Thoracic aorta (tissue), 2 donors: ENCODE data around the gene DAPP1. TPM values are rescaled to one million over a fixed set of nuclear protein-coding genes. Genes with fewer than 3 reads are reported as not detected.

Experiments used
- ATAC-seq: fragments of 150-250 bp; one replicate; pipeline ENCODE4 v1.8.0; 2017; ENCODE audit warnings: low read depth; ENCODE audit not compliant: insufficient number of reproducible peaks, low FRiP score
- DNase-seq: peaks from one replicate; pipeline ENCODE4 v3.0.0-alpha.2; 2020; ENCODE audit warnings: low spot score
- H3K27ac ChIP-seq, 2 donors: fragments of 200-600 bp; sonication (generic); 1 replicate in 1 of 2; 2 replicates in 1 of 2; pipeline ENCODE4 v1.5.1; 2016; ENCODE audit warnings: mild to moderate bottlenecking in 2 of 2, moderate library complexity in 2 of 2
- H3K27me3 ChIP-seq: fragments of 200-600 bp; sonication (generic); replicated peaks from 2 replicates; pipeline ENCODE4 v1.6.0; 2016; ENCODE audit warnings: mild to moderate bottlenecking; ENCODE audit not compliant: insufficient read depth
- H3K36me3 ChIP-seq: fragments of 200-600 bp; sonication (generic); one replicate; pipeline ENCODE4 v1.5.1; 2016
- H3K4me1 ChIP-seq, 2 donors: fragments of 200-600 bp; sonication (generic); 1 replicate in 1 of 2; 2 replicates in 1 of 2; pipeline versions ENCODE4 v1.5.1 to v1.6.0; 2016; ENCODE audit warnings: low read depth in 2 of 2, mild to moderate bottlenecking in 1 of 2; ENCODE audit not compliant: control insufficient read depth in 1 of 2
- H3K4me3 ChIP-seq: fragments of 200-600 bp; sonication (generic); 2 replicates; pipeline ENCODE4 v1.5.1; 2016; ENCODE audit warnings: mild to moderate bottlenecking
- H3K9me3 ChIP-seq: fragments of 200-600 bp; sonication (generic); 2 replicates; pipeline ENCODE4 v1.5.1; 2016
- CTCF ChIP-seq: fragments of 200-600 bp; sonication (generic); IDR thresholded peaks from one replicate; pipeline ENCODE4 v1.5.1; 2019; ENCODE audit warnings: antibody characterized with exemption
- total RNA-seq, 2 donors: library from RNA; depleted of rRNA; stranded (reverse); fragments of >200 nt; gene quantifications; one replicate each; pipeline versions ENCODE4 v1.1.0 to v1.2.3, GENCODE V29; 2016

The DAPP1 gene
- total RNA-seq, 2 donors from 2014 or later: 1.6 TPM

DNA sequence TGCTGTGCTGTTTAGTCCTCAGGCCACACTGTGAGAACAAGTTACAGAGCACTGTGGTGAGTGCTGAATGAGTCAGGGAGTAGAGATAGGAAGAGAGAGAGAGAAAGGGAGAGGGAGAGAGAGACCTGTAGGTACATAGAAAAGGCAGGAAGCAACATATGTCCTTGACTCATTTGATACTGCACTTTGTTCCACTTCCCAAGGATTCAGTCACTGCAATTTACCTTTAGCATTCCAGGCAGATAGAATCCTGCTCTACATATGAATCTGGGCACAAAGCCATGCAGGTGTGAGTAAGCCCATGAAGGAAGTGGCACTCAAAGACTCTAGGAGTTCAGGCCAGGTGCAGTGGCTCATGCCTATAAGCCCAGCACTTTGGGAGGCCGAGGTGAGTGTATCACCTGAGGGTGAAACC is 1.0 kb upstream of the DAPP1 start:
- Histone ChIP-seq H3K27ac (no peak overlapping the region), H3K4me3 (no peak overlapping the region), H3K9me3 (no peaks in the 10 kb centered on the region), H3K27me3 (no peaks in the 10 kb centered on the region), H3K4me1 (no peaks in the 10 kb centered on the region), H3K36me3 (no peaks in the 10 kb centered on the region)
- no peak for TF ChIP-seq CTCF
- ATAC-seq (no peak), DNase-seq (no peak)

DNA sequence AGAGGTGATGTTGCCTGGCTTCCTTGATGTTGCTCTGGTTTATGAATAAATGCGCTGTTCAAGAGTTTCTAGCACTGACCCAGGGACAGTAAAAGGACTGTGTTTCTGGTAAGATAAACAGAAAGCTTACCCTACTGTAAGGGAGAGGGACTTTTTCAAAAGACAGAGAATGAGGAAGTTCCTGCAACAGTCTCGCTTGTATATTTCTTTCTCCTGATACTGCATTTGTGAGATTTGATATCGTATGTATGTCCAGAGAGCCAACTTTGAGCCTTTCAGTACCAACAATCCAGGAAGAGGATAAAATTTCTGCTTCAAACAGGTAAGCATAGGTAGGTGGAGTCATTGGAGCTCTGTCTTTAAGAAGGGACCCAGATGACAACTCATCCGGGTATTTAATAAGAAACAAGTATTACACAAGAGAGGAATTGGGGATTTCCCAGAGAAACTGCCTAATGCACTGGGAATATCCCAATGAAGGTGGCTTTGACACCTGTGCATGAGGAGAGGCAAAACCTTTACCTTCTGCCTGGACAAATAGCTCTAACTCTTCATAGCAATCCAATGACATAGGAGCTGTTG is 773 bp downstream of the DAPP1 start:
- H3K4me1 ChIP-seq: no peaks in the 10 kb centered on the region
- no peaks in the 10 kb centered on the region for H3K9me3 ChIP-seq
- H3K4me3 ChIP-seq: peak overlapping the region; percentile 57
- ATAC-seq (no peak), DNase-seq (no peak)
- H3K27me3 ChIP-seq: no peaks in the 10 kb centered on the region
- no peak overlapping the region for H3K27ac ChIP-seq
- no peaks in the 10 kb centered on the region for H3K36me3 ChIP-seq
- TF ChIP-seq CTCF: no peak

DNA sequence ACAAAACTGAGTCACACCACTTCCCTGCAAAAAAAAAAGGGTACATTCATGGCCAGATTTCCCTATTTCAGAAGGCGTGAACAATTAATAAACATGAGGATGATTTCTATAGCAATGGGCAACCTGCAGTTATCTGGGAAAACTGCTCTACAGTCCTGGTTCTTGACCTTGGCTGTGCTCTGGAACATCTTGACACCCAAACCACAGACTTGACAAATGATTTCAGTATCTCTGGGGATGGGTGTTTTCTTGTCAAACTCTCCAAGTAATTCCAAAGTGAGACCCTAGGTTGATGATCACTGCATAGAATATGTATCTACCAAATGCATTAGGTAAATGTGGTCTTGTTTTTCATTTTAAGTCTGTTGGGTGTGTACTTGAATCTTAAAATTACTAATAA is 2.0 kb downstream of the DAPP1 start:
- no peaks in the 10 kb centered on the region for H3K27me3 ChIP-seq
- ATAC-seq (no peak), DNase-seq (no peak)
- H3K27ac ChIP-seq: no peak overlapping the region
- H3K36me3 ChIP-seq: no peaks in the 10 kb centered on the region
- H3K9me3 ChIP-seq: no peaks in the 10 kb centered on the region
- TF ChIP-seq CTCF: no peak
- H3K4me1 ChIP-seq: no peaks in the 10 kb centered on the region
- H3K4me3 ChIP-seq: no peak overlapping the region

- Histone ChIP-seq H3K27ac (no peak overlapping the region), H3K4me3 (no peak overlapping the region), H3K36me3 (no peaks in the 10 kb centered on the region), H3K9me3 (no peaks in the 10 kb centered on the region), H3K4me1 (peaks cover 0 to 5% of the 10 kb centered on the region in 2 donors), H3K27me3 (no peaks in the 10 kb centered on the region)
- ATAC-seq: no peak
- no peak for TF ChIP-seq CTCF
- DNase-seq: no peak
Observed at GRCh38 chr4:99821918-99822503, 5.4 kb downstream of the DAPP1 start.

GRCh38 chr4:99822734-99823133 is 6.1 kb downstream of the DAPP1 start:
- no peaks in the 10 kb centered on the region for H3K9me3 ChIP-seq
- H3K27ac ChIP-seq: no peak overlapping the region
- no peak for ATAC-seq
- DNase-seq: no peak
- TF ChIP-seq CTCF: no peak
- no peaks in the 10 kb centered on the region for H3K27me3 ChIP-seq
- H3K4me1 ChIP-seq: peaks cover 0 to 5% of the 10 kb centered on the region in 2 donors
- no peaks in the 10 kb centered on the region for H3K36me3 ChIP-seq
- H3K4me3 ChIP-seq: no peak overlapping the region
